ENCODE results near the gene ASCL2. TPM values are rescaled to one million over a fixed set of nuclear protein-coding genes. Genes with fewer than 3 reads are reported as not detected.

ASCL2 gene
- total RNA-seq, 3 donors from 2014 or later (not counting 1 experiment from before 2014, with no cell fraction given) = 10.8 to 16.8 (median 16.0) TPM

DNA sequence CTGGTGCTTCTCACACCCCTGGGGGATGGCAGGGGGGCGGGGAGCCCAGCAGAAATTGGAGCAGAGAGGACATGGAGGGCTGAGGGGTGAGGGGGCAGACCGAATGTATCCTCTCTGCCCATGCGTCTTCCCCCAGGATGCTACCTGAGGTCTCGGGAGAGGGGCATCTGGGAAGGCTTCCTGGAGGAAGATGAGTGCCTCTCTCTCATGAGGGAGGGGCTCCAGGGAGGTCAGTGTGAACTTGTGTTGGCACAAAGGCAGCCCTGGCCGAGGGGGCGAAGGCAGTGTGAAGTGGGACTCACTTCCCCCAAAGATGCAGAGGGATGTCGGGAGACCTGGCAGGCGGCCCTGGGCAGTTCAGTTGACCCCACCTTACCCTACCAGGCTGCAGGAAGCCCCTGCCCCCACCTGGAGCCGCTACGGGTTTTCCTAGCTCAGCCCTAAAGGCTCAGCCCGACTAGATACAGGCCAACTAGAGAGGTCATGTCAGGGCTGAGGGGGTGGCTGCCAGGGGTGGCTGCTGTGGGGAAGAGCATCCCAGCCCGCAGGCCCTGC is 10.4 kb downstream of the ASCL2 start:
- no peaks in the 10 kb centered on the region for H3K36me3 ChIP-seq (ENCODE audit: control insufficient read depth, insufficient read depth, low read length)
- H3K27ac ChIP-seq (ENCODE audit: low read length) = no peak overlapping the region
- DNase-seq = no peak
- ATAC-seq = no peak
- H3K4me3 ChIP-seq (ENCODE audit: low read length) = no peak overlapping the region
- TF ChIP-seq, protein P1, sequence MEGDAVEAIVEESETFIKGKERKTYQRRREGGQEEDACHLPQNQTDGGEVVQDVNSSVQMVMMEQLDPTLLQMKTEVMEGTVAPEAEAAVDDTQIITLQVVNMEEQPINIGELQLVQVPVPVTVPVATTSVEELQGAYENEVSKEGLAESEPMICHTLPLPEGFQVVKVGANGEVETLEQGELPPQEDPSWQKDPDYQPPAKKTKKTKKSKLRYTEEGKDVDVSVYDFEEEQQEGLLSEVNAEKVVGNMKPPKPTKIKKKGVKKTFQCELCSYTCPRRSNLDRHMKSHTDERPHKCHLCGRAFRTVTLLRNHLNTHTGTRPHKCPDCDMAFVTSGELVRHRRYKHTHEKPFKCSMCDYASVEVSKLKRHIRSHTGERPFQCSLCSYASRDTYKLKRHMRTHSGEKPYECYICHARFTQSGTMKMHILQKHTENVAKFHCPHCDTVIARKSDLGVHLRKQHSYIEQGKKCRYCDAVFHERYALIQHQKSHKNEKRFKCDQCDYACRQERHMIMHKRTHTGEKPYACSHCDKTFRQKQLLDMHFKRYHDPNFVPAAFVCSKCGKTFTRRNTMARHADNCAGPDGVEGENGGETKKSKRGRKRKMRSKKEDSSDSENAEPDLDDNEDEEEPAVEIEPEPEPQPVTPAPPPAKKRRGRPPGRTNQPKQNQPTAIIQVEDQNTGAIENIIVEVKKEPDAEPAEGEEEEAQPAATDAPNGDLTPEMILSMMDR (IDR thresholded peaks at IDR 0.05) = no peak
- H3K9me3 ChIP-seq (ENCODE audit: control insufficient read depth, insufficient read depth, low read length) = no peaks in the 10 kb centered on the region
- Mint-ChIP-seq H3K4me1 (peaks cover 6 to 7% of the 10 kb centered on the region in 2 donors), H3K27me3 (ENCODE audit: low read depth in 2 of 2) (no peaks in the 10 kb centered on the region), H3K9me3 (no peaks in the 10 kb centered on the region), H3K36me3 (no peaks in the 10 kb centered on the region), H3K4me3 (no peak overlapping the region), H3K27ac (no peak overlapping the region)
- intact Hi-C loops (cut with micrococcal nuclease) = no loop called here
- H3K4me1 ChIP-seq (ENCODE audit: control insufficient read depth, insufficient read depth, low read length) = no peaks in the 10 kb centered on the region
- no peaks in the 10 kb centered on the region for H3K27me3 ChIP-seq (ENCODE audit: control insufficient read depth, insufficient read depth, low read length)
- WGBS (ENCODE audit: insufficient coverage) = 85% methylated on average over 12 of the region's 12 CpGs

DNA sequence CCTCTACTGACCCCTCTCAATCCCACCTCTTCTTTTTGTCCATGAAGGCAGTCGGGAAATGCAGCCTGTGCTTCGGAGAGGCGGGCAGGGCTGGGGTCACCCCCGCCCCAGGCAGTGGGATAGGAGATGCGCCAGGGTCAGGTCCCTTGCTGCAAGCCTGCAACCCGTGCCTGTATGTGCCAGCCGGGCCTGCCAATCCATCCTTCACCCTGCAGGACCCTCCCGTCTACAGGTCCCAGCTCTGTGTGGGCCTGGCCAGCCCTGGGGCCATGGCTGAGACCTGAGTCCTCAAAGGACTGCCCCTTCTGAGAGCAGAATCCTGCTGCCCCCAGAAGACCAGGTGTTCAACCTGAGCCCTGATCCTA is 10.9 kb downstream of the ASCL2 start:
- no peaks in the 10 kb centered on the region for H3K27me3 ChIP-seq (ENCODE audit: control insufficient read depth, insufficient read depth, low read length)
- no peaks in the 10 kb centered on the region for H3K36me3 ChIP-seq (ENCODE audit: control insufficient read depth, insufficient read depth, low read length)
- Mint-ChIP-seq H3K9me3 (no peaks in the 10 kb centered on the region), H3K36me3 (no peaks in the 10 kb centered on the region), H3K4me3 (no peak overlapping the region), H3K27me3 (ENCODE audit: low read depth in 2 of 2) (no peaks in the 10 kb centered on the region), H3K27ac (no peak overlapping the region), H3K4me1 (peaks cover under 1 to 2% of the 10 kb centered on the region in 2 donors)
- H3K4me1 ChIP-seq (ENCODE audit: control insufficient read depth, insufficient read depth, low read length) = no peaks in the 10 kb centered on the region
- no peaks in the 10 kb centered on the region for H3K9me3 ChIP-seq (ENCODE audit: control insufficient read depth, insufficient read depth, low read length)
- intact Hi-C loops (cut with micrococcal nuclease) = no loop called here
- DNase-seq (no peak), ATAC-seq (no peak)
- no peak overlapping the region for H3K27ac ChIP-seq (ENCODE audit: low read length)
- TF ChIP-seq, protein P1 (IDR thresholded peaks at IDR 0.05) = no peak
- H3K4me3 ChIP-seq (ENCODE audit: low read length) = no peak overlapping the region
- WGBS (ENCODE audit: insufficient coverage) = 91% methylated on average over 8 of the region's 8 CpGs

DNA sequence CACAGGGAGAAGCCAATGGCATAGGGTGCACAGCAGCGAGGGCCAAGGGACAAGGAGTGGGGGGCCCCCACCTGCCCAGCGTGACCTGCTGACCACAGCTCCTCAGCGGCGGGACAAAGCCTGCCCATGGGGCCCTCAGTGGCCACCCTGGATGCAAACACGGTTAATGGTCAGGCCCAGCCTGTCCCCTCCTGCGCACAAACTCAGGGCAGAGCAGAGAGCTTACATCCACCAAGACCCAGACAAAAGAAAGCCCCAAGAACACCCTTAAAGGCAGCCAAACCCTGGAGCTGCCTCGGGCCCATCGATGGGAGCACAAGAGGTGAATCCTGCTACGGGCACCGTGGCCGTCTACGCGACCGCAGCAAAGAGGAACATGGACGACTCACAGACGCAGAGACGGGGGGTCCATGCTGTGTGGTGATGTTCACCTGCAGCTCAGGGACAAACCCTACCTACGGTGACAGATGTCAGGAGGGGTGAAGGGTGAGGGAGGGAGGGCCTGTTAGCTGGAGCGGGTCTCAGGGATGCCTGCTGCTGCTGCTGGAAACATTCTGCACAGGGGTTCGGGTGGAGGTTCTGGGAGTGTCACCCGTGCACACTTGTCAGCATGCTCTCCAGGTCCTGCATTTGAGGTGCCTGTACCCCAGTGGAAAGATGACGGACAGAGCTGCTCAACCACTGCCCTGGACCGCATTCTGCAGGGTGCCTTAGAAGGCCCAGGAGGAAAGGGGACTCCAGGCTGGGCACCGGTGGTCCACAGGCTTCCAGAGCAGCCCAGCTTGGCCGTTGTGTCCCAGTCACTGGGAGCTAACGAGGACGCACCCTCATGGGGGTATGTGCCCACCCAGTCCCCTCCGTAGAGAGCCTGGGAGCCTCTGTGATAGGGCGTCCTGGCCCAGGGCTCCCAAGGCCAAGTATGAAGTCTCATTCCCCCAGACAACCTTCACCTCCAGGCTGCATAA is 11.6 kb downstream of the ASCL2 start:
- Mint-ChIP-seq H3K36me3 (no peaks in the 10 kb centered on the region), H3K27me3 (ENCODE audit: low read depth in 2 of 2) (no peaks in the 10 kb centered on the region), H3K4me3 (no peak overlapping the region), H3K9me3 (no peaks in the 10 kb centered on the region), H3K27ac (no peak overlapping the region), H3K4me1 (no peaks in the 10 kb centered on the region)
- no peaks in the 10 kb centered on the region for H3K4me1 ChIP-seq (ENCODE audit: control insufficient read depth, insufficient read depth, low read length)
- no peak for ATAC-seq
- intact Hi-C loops (cut with micrococcal nuclease) = no loop called here
- no peak overlapping the region for H3K27ac ChIP-seq (ENCODE audit: low read length)
- H3K36me3 ChIP-seq (ENCODE audit: control insufficient read depth, insufficient read depth, low read length) = no peaks in the 10 kb centered on the region
- no peaks in the 10 kb centered on the region for H3K9me3 ChIP-seq (ENCODE audit: control insufficient read depth, insufficient read depth, low read length)
- no peak for DNase-seq
- no peak overlapping the region for H3K4me3 ChIP-seq (ENCODE audit: low read length)
- no peaks in the 10 kb centered on the region for H3K27me3 ChIP-seq (ENCODE audit: control insufficient read depth, insufficient read depth, low read length)
- 95% methylated on average over 29 of the region's 29 CpGs for WGBS (ENCODE audit: insufficient coverage)
- TF ChIP-seq, protein P1 (IDR thresholded peaks at IDR 0.05) = no peak

All from natural killer cell (primary cell).